Effector memory CD4-positive, alpha-beta T cell (primary cell): ENCODE data around the gene MARS1.
"Not testable (repeated sequence)": the region's sequence is repeated elsewhere in the genome, so short reads cannot be mapped to it uniquely, and the experiment has no call there.

Experiments
- DNase-seq, 3 donors: peaks; one replicate each; pipeline ENCODE4 v3.0.0-alpha.2; 2020
- H3K27ac ChIP-seq: 2 replicates; pipeline ENCODE4 v1.7.0; 2013; ENCODE audit warnings: mild to moderate bottlenecking, low read length, moderate library complexity; ENCODE audit not compliant: insufficient read depth, poor library complexity, severe bottlenecking
- H3K27me3 ChIP-seq: replicated peaks from 2 replicates; pipeline ENCODE4 v1.7.0; 2013; ENCODE audit warnings: mild to moderate bottlenecking, low read length; ENCODE audit not compliant: insufficient read depth, control insufficient read depth, poor library complexity, severe bottlenecking
- H3K36me3 ChIP-seq: 2 replicates; pipeline ENCODE4 v1.7.0; 2013; ENCODE audit warnings: mild to moderate bottlenecking, low read length, moderate library complexity; ENCODE audit not compliant: control insufficient read depth, insufficient read depth
- H3K4me1 ChIP-seq: 2 replicates; pipeline ENCODE4 v1.7.0; 2013; ENCODE audit warnings: low read length, mild to moderate bottlenecking; ENCODE audit not compliant: control insufficient read depth, insufficient read depth, poor library complexity, severe bottlenecking
- H3K4me3 ChIP-seq: 2 replicates; pipeline ENCODE4 v1.7.0; 2013; ENCODE audit warnings: low read length, low read depth, mild to moderate bottlenecking; ENCODE audit not compliant: insufficient read depth, poor library complexity, severe bottlenecking
- H3K9me3 ChIP-seq: 2 replicates; pipeline ENCODE4 v1.7.0; 2013; ENCODE audit warnings: mild to moderate bottlenecking, low read length, moderate library complexity; ENCODE audit not compliant: control insufficient read depth

MARS1 gene

GRCh38 chr12:57507796-57508195 lies 19.9 kb downstream of the MARS1 start:
- H3K4me1 ChIP-seq, H3K9me3 ChIP-seq, DNase-seq, H3K4me3 ChIP-seq, H3K27me3 ChIP-seq, H3K27ac ChIP-seq: not testable (repeated sequence)
- H3K36me3 ChIP-seq: peaks cover 37% of the 10 kb centered on the region

DNA sequence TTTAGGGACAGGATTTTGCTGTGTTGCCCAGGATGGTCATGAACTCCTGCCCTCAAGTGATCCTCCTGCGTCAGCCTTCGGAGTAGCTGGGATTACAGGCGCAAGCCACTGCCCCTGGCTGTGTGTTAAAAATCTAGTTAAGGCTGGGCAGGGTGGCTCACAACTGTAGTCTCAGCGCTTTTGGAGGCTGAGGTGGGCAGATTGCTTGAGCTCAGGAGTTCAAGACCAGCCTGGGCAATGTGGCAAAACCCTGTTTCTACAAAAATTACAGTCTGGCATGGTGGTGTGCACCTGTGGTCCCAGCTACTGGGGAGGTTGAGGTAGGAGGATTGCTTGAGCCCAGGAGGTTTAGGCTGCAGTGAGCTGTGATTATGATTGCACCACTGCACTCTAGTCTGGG lies 23.3 kb downstream of the MARS1 start:
- H3K9me3 ChIP-seq: no peaks in the 10 kb centered on the region
- no peak overlapping the region for H3K27ac ChIP-seq
- DNase-seq: no peak
- no peak overlapping the region for H3K4me3 ChIP-seq
- H3K36me3 ChIP-seq: peaks cover 48% of the 10 kb centered on the region
- no peaks in the 10 kb centered on the region for H3K4me1 ChIP-seq
- no peaks in the 10 kb centered on the region for H3K27me3 ChIP-seq

- Histone ChIP-seq H3K9me3 (no peaks in the 10 kb centered on the region), H3K27ac (peak overlapping the region; percentile 7), H3K36me3 (peaks cover 54% of the 10 kb centered on the region), H3K27me3 (no peaks in the 10 kb centered on the region), H3K4me3 (no peak overlapping the region), H3K4me1 (no peaks in the 10 kb centered on the region)
- no peak for DNase-seq
Observed at GRCh38 chr12:57511588-57512325, 23.9 kb downstream of the MARS1 start.

DNA sequence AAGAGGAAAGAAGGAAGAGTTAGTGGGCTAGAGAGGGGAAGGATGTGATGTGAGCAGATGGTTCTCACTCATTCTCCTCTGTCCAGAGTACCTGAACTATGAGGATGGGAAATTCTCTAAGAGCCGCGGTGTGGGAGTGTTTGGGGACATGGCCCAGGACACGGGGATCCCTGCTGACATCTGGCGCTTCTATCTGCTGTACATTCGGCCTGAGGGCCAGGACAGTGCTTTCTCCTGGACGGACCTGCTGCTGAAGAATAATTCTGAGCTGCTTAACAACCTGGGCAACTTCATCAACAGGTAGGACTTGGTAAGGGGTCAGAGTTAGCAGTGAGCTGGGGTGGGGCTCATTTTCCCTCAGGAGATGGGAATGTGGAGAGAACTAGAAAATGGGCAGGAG lies 24.8 kb downstream of the MARS1 start:
- no peak for DNase-seq
- H3K27me3 ChIP-seq: no peaks in the 10 kb centered on the region
- peaks cover 62% of the 10 kb centered on the region for H3K36me3 ChIP-seq
- no peak overlapping the region for H3K4me3 ChIP-seq
- H3K27ac ChIP-seq: peak overlapping the region; percentile 7
- H3K4me1 ChIP-seq: no peaks in the 10 kb centered on the region
- no peaks in the 10 kb centered on the region for H3K9me3 ChIP-seq

DNA sequence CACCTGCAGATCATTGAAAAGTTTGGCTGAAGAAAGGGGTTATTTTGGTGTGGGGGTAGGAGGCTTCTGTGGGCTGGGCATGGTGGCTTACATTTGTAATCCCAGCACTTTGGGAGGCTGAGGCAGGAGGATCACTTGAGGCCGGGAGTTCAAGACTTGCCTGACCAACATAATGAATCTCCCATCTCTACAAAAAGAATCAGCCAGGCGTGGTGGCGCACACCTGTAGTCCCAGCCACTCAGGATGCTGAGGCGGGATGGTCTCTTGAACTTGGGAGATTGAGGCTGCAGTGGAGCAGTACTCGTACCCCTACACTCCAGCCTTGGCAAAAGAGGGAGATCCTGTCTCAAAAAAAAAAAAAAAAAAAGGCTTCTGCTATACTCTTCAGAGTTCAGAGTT lies 25.4 kb downstream of the MARS1 start:
- Histone ChIP-seq H3K36me3 (peaks cover 62% of the 10 kb centered on the region), H3K4me3 (no peak overlapping the region), H3K27me3 (no peaks in the 10 kb centered on the region), H3K27ac (peak overlapping the region; percentile 12), H3K9me3 (no peaks in the 10 kb centered on the region), H3K4me1 (no peaks in the 10 kb centered on the region)
- DNase-seq: no peak

DNA sequence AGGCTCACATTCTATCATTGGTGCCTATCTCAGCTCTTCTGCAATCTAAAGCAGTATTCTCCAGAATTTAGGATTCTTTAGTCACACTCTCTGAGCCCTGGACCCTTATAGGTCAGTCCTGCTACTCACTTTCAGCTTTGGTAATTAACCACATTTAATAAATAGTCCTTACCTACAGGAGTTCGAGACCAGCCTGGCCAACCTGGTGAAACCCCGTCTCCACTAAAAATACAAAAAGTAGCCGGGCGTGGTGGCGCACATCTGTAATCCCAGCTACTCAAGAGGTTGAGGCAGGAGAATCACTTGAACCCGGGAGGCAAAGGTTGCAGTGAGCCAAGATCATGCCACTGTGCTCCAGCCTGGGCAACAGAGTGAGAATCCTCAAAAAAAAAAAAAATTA lies 25.8 kb downstream of the MARS1 start:
- not testable (repeated sequence) for H3K9me3 ChIP-seq, H3K4me3 ChIP-seq, H3K4me1 ChIP-seq, H3K27ac ChIP-seq, H3K27me3 ChIP-seq, DNase-seq
- H3K36me3 ChIP-seq: peaks cover 62% of the 10 kb centered on the region

GRCh38 chr12:57514246-57514645 lies 26.4 kb downstream of the MARS1 start:
- not testable (repeated sequence) for H3K27me3 ChIP-seq, H3K4me3 ChIP-seq, H3K27ac ChIP-seq, H3K4me1 ChIP-seq, DNase-seq, H3K9me3 ChIP-seq
- H3K36me3 ChIP-seq: peaks cover 62% of the 10 kb centered on the region

DNA sequence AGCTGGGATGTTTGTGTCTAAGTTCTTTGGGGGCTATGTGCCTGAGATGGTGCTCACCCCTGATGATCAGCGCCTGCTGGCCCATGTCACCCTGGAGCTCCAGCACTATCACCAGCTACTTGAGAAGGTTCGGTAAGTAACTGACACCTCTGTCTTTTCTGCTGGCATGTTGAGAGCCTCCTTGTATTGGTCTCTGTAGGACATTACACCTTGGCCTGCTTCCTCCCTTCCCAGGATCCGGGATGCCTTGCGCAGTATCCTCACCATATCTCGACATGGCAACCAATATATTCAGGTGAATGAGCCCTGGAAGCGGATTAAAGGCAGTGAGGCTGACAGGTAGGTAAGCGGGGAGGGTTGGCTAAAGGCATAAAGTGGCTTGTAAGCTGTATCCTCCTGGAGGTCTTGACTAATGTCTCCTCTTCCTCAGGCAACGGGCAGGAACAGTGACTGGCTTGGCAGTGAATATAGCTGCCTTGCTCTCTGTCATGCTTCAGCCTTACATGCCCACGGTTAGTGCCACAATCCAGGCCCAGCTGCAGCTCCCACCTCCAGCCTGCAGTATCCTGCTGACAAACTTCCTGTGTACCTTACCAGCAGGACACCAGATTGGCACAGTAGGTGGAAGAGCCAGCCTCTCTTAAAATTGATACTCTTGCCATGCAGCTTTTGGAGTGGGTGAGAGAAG lies 27.0 kb downstream of the MARS1 start:
- Histone ChIP-seq H3K27me3 (no peaks in the 10 kb centered on the region), H3K27ac (no peak overlapping the region), H3K4me1 (peaks cover 9% of the 10 kb centered on the region), H3K9me3 (no peaks in the 10 kb centered on the region), H3K4me3 (no peak overlapping the region), H3K36me3 (peaks cover 58% of the 10 kb centered on the region)
- no peak for DNase-seq

- Histone ChIP-seq H3K9me3 (no peaks in the 10 kb centered on the region), H3K27me3 (no peaks in the 10 kb centered on the region), H3K4me3 (no peak overlapping the region), H3K27ac (no peak overlapping the region), H3K4me1 (peaks cover 9% of the 10 kb centered on the region), H3K36me3 (peaks cover 57% of the 10 kb centered on the region)
- no peak for DNase-seq
Observed at GRCh38 chr12:57515408-57515933, 27.6 kb downstream of the MARS1 start.

- Histone ChIP-seq H3K4me3 (no peak overlapping the region), H3K36me3 (peaks cover 57% of the 10 kb centered on the region), H3K4me1 (peaks cover 12% of the 10 kb centered on the region), H3K9me3 (no peaks in the 10 kb centered on the region), H3K27ac (no peak overlapping the region), H3K27me3 (no peaks in the 10 kb centered on the region)
- DNase-seq: no peak
Observed at GRCh38 chr12:57515934-57516541, 28.2 kb downstream of the MARS1 start.
